Testis (tissue), 3 donors: ENCODE measurements around the gene CCL17. TPM values are rescaled to one million over a fixed set of nuclear protein-coding genes. Genes with fewer than 3 reads are reported as not detected.
A peak's percentile ranks its signal among the peaks of the same experiment; 100 is the strongest.

Experiments
- DNase-seq: peaks from one replicate; pipeline ENCODE4 v3.0.0-alpha.2; 2019
- H3K27ac ChIP-seq, 2 donors: fragments of 200-600 bp; sonication (generic); one replicate each; pipeline ENCODE4 v1.5.1; 2019
- H3K27me3 ChIP-seq: fragments of 200-600 bp; sonication (generic); one replicate; pipeline ENCODE4 v1.5.1; 2019
- H3K36me3 ChIP-seq: fragments of 200-600 bp; sonication (generic); one replicate; pipeline ENCODE4 v1.5.1; 2017; ENCODE audit warnings: low read depth; ENCODE audit errors: missing control alignments
- H3K4me1 ChIP-seq: fragments of 200-600 bp; sonication (generic); one replicate; pipeline ENCODE4 v1.5.1; 2019
- H3K4me3 ChIP-seq, 2 donors: fragments of 200-600 bp; sonication (generic); one replicate each; pipeline ENCODE4 v1.5.1; 2017 to 2019
- H3K9me3 ChIP-seq: fragments of 200-600 bp; sonication (generic); one replicate; pipeline ENCODE4 v1.5.1; 2017
- CTCF ChIP-seq, 3 experiments: fragments of 450-650 bp in 2 of 3; fragments of 200-600 bp in 1 of 3; sonication (generic) in 1 of 3; IDR thresholded peaks; one replicate each; pipeline ENCODE4 v1.5.1; 2016 to 2019; ENCODE audit warnings: antibody characterized with exemption in 3 of 3, mild to moderate bottlenecking in 2 of 3, moderate library complexity in 1 of 3
- POLR2A ChIP-seq: fragments of 450-650 bp; IDR thresholded peaks from one replicate; pipeline ENCODE4 v1.6.1; 2017; ENCODE audit warnings: antibody characterized with exemption, mild to moderate bottlenecking, moderate library complexity
- WGBS, 2 donors: methylation state at CpG; one replicate each; pipeline ENCODE4 v1.1.5; 2018; 5-methylcytosine and 5-hydroxymethylcytosine counted together
- intact Hi-C: fragments of 100-400 bp; cut with DNase I; formaldehyde crosslinking; loops from one replicate; pipeline ENCODE4 v1.15.1; 2023; ENCODE audit warnings: low total_unique reads
- polyA plus RNA-seq: library from polyadenylated mRNA; stranded (reverse); fragments of 350-450 nt; fragmentation: Illumina TruSeq; extraction: RNeasy Lipid Tissue Mini Kit (QIAGEN cat#74804); gene quantifications from one replicate; pipeline ENCODE4 v1.2.3, GENCODE V29; 2014; ENCODE audit warnings: low read depth, low replicate concordance; ENCODE audit not compliant: insufficient read depth
- total RNA-seq, 2 donors: library from RNA; depleted of rRNA; stranded (reverse); fragments of >200 nt; gene quantifications; one replicate each; pipeline ENCODE4 v1.2.3, GENCODE V29; 2016

CCL17 gene
- total and polyA plus RNA-seq, 3 donors from 2014 or later, result 0.81 to 4.0 TPM; not detected in 1

- Histone ChIP-seq H3K27ac (peak within 1 kb of the TSS; percentile 57 to 81), H3K36me3 (no peaks in the 10 kb centered on the region), H3K4me1 (peaks cover 6% of the 10 kb centered on the region), H3K9me3 (no peaks in the 10 kb centered on the region), H3K27me3 (no peaks in the 10 kb centered on the region), H3K4me3 (peak within 1 kb of the TSS; percentile 81 to 90)
- intact Hi-C loops, result no loop called here
- TF ChIP-seq CTCF (IDR thresholded peaks at IDR 0.05) (peak; percentile 93 to 98 (median 95)), POLR2A (peak; percentile 53)
- peak; percentile 93 for DNase-seq
- WGBS, 2 donors, result 0 to 1% methylated on average over 9 to 45 of the region's 47 CpGs
Observed at GRCh38 chr16:57462209-57462977, 57.8 kb downstream of the CCL17 start, which contains the start of gene POLR2C. TSS of gene POLR2C (plus strand) at chr16:57462679. CDS start at chr16:57462725, 46 bp downstream.

GRCh38 chr16:57462978-57463362 lies 58.4 kb downstream of the CCL17 start:
- H3K27me3 ChIP-seq, result no peaks in the 10 kb centered on the region
- WGBS, 2 donors, result 0 to 1% methylated on average over 16 of the region's 16 CpGs
- H3K9me3 ChIP-seq, result no peaks in the 10 kb centered on the region
- peak overlapping the region; percentile 81 to 90 for H3K4me3 ChIP-seq
- no peaks in the 10 kb centered on the region for H3K36me3 ChIP-seq
- peaks cover 6% of the 10 kb centered on the region for H3K4me1 ChIP-seq
- TF ChIP-seq POLR2A (no peak), CTCF (IDR thresholded peaks at IDR 0.05) (no peak)
- DNase-seq, result no peak
- intact Hi-C loops, result no loop called here
- peak overlapping the region; percentile 57 to 81 for H3K27ac ChIP-seq

- 77 to 98% methylated on average over 2 of the region's 2 CpGs for WGBS, 2 donors
- Histone ChIP-seq H3K36me3 (no peaks in the 10 kb centered on the region), H3K4me1 (peaks cover 6% of the 10 kb centered on the region), H3K9me3 (no peaks in the 10 kb centered on the region), H3K27ac (no peak overlapping the region), H3K27me3 (no peaks in the 10 kb centered on the region), H3K4me3 (no peak overlapping the region)
- intact Hi-C loops, result no loop called here
- TF ChIP-seq POLR2A, result no peak
- no peak for TF ChIP-seq CTCF (IDR thresholded peaks at IDR 0.05)
- no peak for DNase-seq
Observed at GRCh38 chr16:57464523-57464922, 60.0 kb downstream of the CCL17 start.

Other genes starting within 250 kb of the CCL17 start
- 100 to 1,000 TPM in 1 of 2 donors, 10 to 100 TPM in 1; 96.4 to 122 TPM for gene PSME3IP1, start 218.7 kb upstream of the CCL17 start, total RNA-seq
- 224 TPM for gene PSME3IP1, start 218.7 kb upstream of the CCL17 start, polyA plus RNA-seq
- 10 to 100 TPM; 73.3 to 81.2 TPM for gene RSPRY1, start 218.4 kb upstream of the CCL17 start, total RNA-seq
- 53.0 TPM for gene RSPRY1, start 218.4 kb upstream of the CCL17 start, polyA plus RNA-seq
- gene ARL2BP, start 159.5 kb upstream of the CCL17 start, total RNA-seq, result 10 to 100 TPM; 88.8 to 92.4 TPM
- gene ARL2BP, start 159.5 kb upstream of the CCL17 start, polyA plus RNA-seq, result 128 TPM
- 10 to 100 TPM; 36.1 to 39.4 TPM for gene PLLP, start 120.1 kb upstream of the CCL17 start, total RNA-seq
- 15.0 TPM for gene PLLP, start 120.1 kb upstream of the CCL17 start, polyA plus RNA-seq
- gene CCL22, start 46.0 kb upstream of the CCL17 start, total RNA-seq, result not detected
- 0.65 TPM for gene CCL22, start 46.0 kb upstream of the CCL17 start, polyA plus RNA-seq
- 10 to 100 TPM in 1 of 2 donors, 1 to 10 TPM in 1; 8.5 to 19.6 TPM for gene CX3CL1, start 32.3 kb upstream of the CCL17 start, total RNA-seq
- 12.9 TPM for gene CX3CL1, start 32.3 kb upstream of the CCL17 start, polyA plus RNA-seq
- gene CIAPIN1, start 42.6 kb downstream of the CCL17 start, total RNA-seq, result 10 to 100 TPM; 74.9 to 77.1 TPM
- 205 TPM for gene CIAPIN1, start 42.6 kb downstream of the CCL17 start, polyA plus RNA-seq
- gene COQ9, start 42.7 kb downstream of the CCL17 start, total RNA-seq, result 10 to 100 TPM; 74.1 to 77.1 TPM
- gene COQ9, start 42.7 kb downstream of the CCL17 start, polyA plus RNA-seq, result 93.5 TPM
- gene POLR2C, start 57.9 kb downstream of the CCL17 start, total RNA-seq, result 100 to 1,000 TPM in 1 of 2 donors, 10 to 100 TPM in 1; 88.7 to 102 TPM
- gene POLR2C, start 57.9 kb downstream of the CCL17 start, polyA plus RNA-seq, result 65.0 TPM
- 10 to 100 TPM; 25.3 to 32.9 TPM for gene DOK4, start 81.7 kb downstream of the CCL17 start, total RNA-seq
- gene DOK4, start 81.7 kb downstream of the CCL17 start, polyA plus RNA-seq, result 15.5 TPM
- 10 to 100 TPM; 13.1 to 16.7 TPM for gene CCDC102A, start 131.8 kb downstream of the CCL17 start, total RNA-seq
- gene CCDC102A, start 131.8 kb downstream of the CCL17 start, polyA plus RNA-seq, result 7.7 TPM
- 1 to 10 TPM; 2.3 to 2.4 TPM for gene ADGRG5, start 137.9 kb downstream of the CCL17 start, total RNA-seq
- 2.7 TPM for gene ADGRG5, start 137.9 kb downstream of the CCL17 start, polyA plus RNA-seq
- 100 to 1,000 TPM; 296 to 346 TPM for gene ADGRG1, start 223.9 kb downstream of the CCL17 start, total RNA-seq
- gene ADGRG1, start 223.9 kb downstream of the CCL17 start, polyA plus RNA-seq, result 134 TPM